H1 (cell line): ENCODE data around the gene FGD5. TPM values are rescaled to one million over a fixed set of nuclear protein-coding genes. Genes with fewer than 3 reads are reported as not detected.

Experiments
- CTCF ChIA-PET: fragments of 300-600 bp; sonication (Branson Sonifier 250); formaldehyde crosslinking; loops from one replicate; lab custom pipeline; 2021; ENCODE audit not compliant: partially characterized antibody; lab: Charles Lee
- POLR2A ChIA-PET: fragments of 300-600 bp; sonication (Branson Sonifier 250); formaldehyde crosslinking; loops from one replicate; lab custom pipeline; 2021; ENCODE audit warnings: inconsistent platforms; ENCODE audit not compliant: partially characterized antibody; lab: Charles Lee
- DNase-seq, 2 experiments: peaks; one replicate each; pipeline versions ENCODE4 v3.0.0 to v3.0.0-alpha.2; 2010 to 2022; ENCODE audit warnings: low spot score in 2 of 2, low read depth in 1 of 2, mixed read lengths in 1 of 2
- FAIRE-seq: peaks from 2 replicates; lab custom pipeline; 2011; peaks lifted over from hg19 to GRCh38; lab: Jason Lieb, UNC
- H2AFZ ChIP-seq: 2 replicates; pipeline ENCODE4 v1.8.1; 2012; ENCODE audit warnings: low read length, inconsistent platforms
- H2AK5ac ChIP-seq: 2 replicates; pipeline ENCODE4 v1.6.1; 2013; ENCODE audit warnings: low read depth, low read length
- H2BK120ac ChIP-seq: replicated peaks from 2 replicates; pipeline ENCODE3; 2013; ENCODE audit warnings: low read depth, low read length, inconsistent platforms
- H2BK12ac ChIP-seq: 2 replicates; pipeline ENCODE4 v1.6.1; 2013; ENCODE audit warnings: low read depth, low read length
- H2BK15ac ChIP-seq: 2 replicates; pipeline ENCODE4 v1.6.1; 2013; ENCODE audit warnings: low read length
- H2BK20ac ChIP-seq: 2 replicates; pipeline ENCODE4 v1.6.1; 2013; ENCODE audit warnings: low read length
- H2BK5ac ChIP-seq: 2 replicates; pipeline ENCODE4 v1.6.1; 2013; ENCODE audit warnings: low read depth, low read length
- H3K14ac ChIP-seq: 2 replicates; pipeline ENCODE4 v1.6.1; 2013; ENCODE audit warnings: inconsistent platforms; ENCODE audit not compliant: insufficient read length
- H3K18ac ChIP-seq: 2 replicates; pipeline ENCODE4 v1.6.1; 2013; ENCODE audit warnings: low read length; ENCODE audit errors: extremely low read depth
- H3K23ac ChIP-seq: 2 replicates; pipeline ENCODE4 v1.6.1; 2013; ENCODE audit warnings: inconsistent platforms; ENCODE audit not compliant: insufficient read length
- H3K23me2 ChIP-seq: 2 replicates; pipeline ENCODE4 v1.6.1; 2013; ENCODE audit warnings: low read depth, low read length
- H3K27ac ChIP-seq: 2 replicates; pipeline ENCODE4 v1.6.1; 2011; ENCODE audit warnings: low read depth, low read length, inconsistent platforms
- H3K27me3 ChIP-seq, 4 experiments: replicated peaks in 1 of 4; 1 replicate in 1 of 4; 2 replicates in 3 of 4; pipeline versions ENCODE4 v1.6.1 to v1.8.1; 2011 to 2013; ENCODE audit warnings: low read length in 3 of 4, mild to moderate bottlenecking in 3 of 4, inconsistent platforms in 2 of 4, mixed read lengths in 2 of 4, moderate library complexity in 1 of 4; ENCODE audit not compliant: control insufficient read depth in 3 of 4, insufficient read depth in 3 of 4; ENCODE audit errors: extremely low read depth in 1 of 4
- H3K36me3 ChIP-seq, 4 experiments: 2 replicates each; pipeline versions ENCODE4 v1.6.1 to v1.8.1; 2011 to 2013; ENCODE audit warnings: mild to moderate bottlenecking in 4 of 4, low read length in 3 of 4, moderate library complexity in 2 of 4, control low read depth in 1 of 4, inconsistent platforms in 1 of 4; ENCODE audit not compliant: insufficient read depth in 4 of 4, control insufficient read depth in 2 of 4
- H3K4ac ChIP-seq: replicated peaks from 2 replicates; pipeline ENCODE3; 2013; ENCODE audit warnings: low read length, low read depth, mixed read lengths, inconsistent platforms; ENCODE audit not compliant: insufficient read length
- H3K4me1 ChIP-seq, 4 experiments: replicated peaks in 1 of 4; 1 replicate in 1 of 4; 2 replicates in 3 of 4; pipeline versions ENCODE4 v1.6.1 to v1.8.1; 2011 to 2013; ENCODE audit warnings: low read length in 3 of 4, inconsistent platforms in 2 of 4, mixed read lengths in 1 of 4; ENCODE audit not compliant: insufficient read depth in 4 of 4, control insufficient read depth in 3 of 4
- H3K4me2 ChIP-seq, 2 experiments: 2 replicates each; pipeline versions ENCODE4 v1.6.1 to v1.8.1; 2011 to 2013; ENCODE audit warnings: low read depth in 2 of 2, low read length in 2 of 2, control low read depth in 1 of 2, inconsistent platforms in 1 of 2, mild to moderate bottlenecking in 1 of 2; ENCODE audit not compliant: insufficient read depth in 1 of 2
- H3K4me3 ChIP-seq, 4 experiments: fragments of 200-600, 300-600 bp in 1 of 4; sonication (generic), shearing (Covaris generic), sonication (Bioruptor Twin) in 1 of 4; 2 replicates each; pipeline versions ENCODE4 v1.5.1 to v1.8.1; 2011 to 2016; ENCODE audit warnings: low read length in 4 of 4, low read depth in 3 of 4, control low read depth in 2 of 4, inconsistent platforms in 2 of 4, mild to moderate bottlenecking in 2 of 4, mixed read lengths in 1 of 4, moderate library complexity in 1 of 4; ENCODE audit not compliant: insufficient read depth in 2 of 4; ENCODE audit errors: extremely low read depth in 1 of 4
- H3K56ac ChIP-seq: replicated peaks from 2 replicates; pipeline ENCODE3; 2013; ENCODE audit warnings: low read depth, mild to moderate bottlenecking, mixed read lengths, low read length, inconsistent platforms; ENCODE audit not compliant: insufficient read length
- H3K79me1 ChIP-seq: 2 replicates; pipeline ENCODE4 v1.6.1; 2013; ENCODE audit warnings: low read depth, low read length, control low read depth
- H3K79me2 ChIP-seq, 2 experiments: 2 replicates each; pipeline versions ENCODE4 v1.6.1 to v1.8.1; 2012 to 2013; ENCODE audit warnings: low read length in 2 of 2, mild to moderate bottlenecking in 2 of 2, inconsistent platforms in 1 of 2; ENCODE audit not compliant: insufficient read depth in 2 of 2, control insufficient read depth in 1 of 2
- H3K9ac ChIP-seq, 4 experiments: replicated peaks in 1 of 4; 1 replicate in 1 of 4; 2 replicates in 3 of 4; pipeline versions ENCODE4 v1.6.1 to v1.8.1; 2011 to 2013; ENCODE audit warnings: low read depth in 3 of 4, low read length in 3 of 4, control low read depth in 2 of 4, mild to moderate bottlenecking in 2 of 4, moderate library complexity in 2 of 4, inconsistent platforms in 1 of 4; ENCODE audit errors: extremely low read depth in 1 of 4
- H3K9me3 ChIP-seq, 2 experiments: 2 replicates each; pipeline versions ENCODE4 v1.6.1 to v1.8.1; 2012 to 2013; ENCODE audit warnings: mild to moderate bottlenecking in 2 of 2, moderate library complexity in 2 of 2, control low read depth in 1 of 2, inconsistent platforms in 1 of 2, low read depth in 1 of 2, low read length in 1 of 2, mixed read lengths in 1 of 2; ENCODE audit not compliant: insufficient read depth in 2 of 2
- H4K20me1 ChIP-seq, 2 experiments: replicated peaks in 1 of 2; 2 replicates each; pipeline versions ENCODE3 to v1.8.1; 2011 to 2013; ENCODE audit warnings: inconsistent platforms in 2 of 2, low read length in 2 of 2, mild to moderate bottlenecking in 1 of 2; ENCODE audit not compliant: insufficient read depth in 2 of 2, control insufficient read depth in 1 of 2
- H4K5ac ChIP-seq: 2 replicates; pipeline ENCODE4 v1.6.1; 2013; ENCODE audit warnings: low read length, low read depth, mixed read lengths, inconsistent platforms; ENCODE audit not compliant: insufficient read length
- H4K8ac ChIP-seq: 2 replicates; pipeline ENCODE4 v1.8.0; 2013; ENCODE audit warnings: mild to moderate bottlenecking, moderate library complexity, low read length, inconsistent platforms; ENCODE audit not compliant: insufficient read depth; ENCODE audit errors: extremely low read depth
- H4K91ac ChIP-seq: replicated peaks from 2 replicates; pipeline ENCODE3; 2013; ENCODE audit warnings: low read length, mixed read lengths, inconsistent platforms; ENCODE audit not compliant: insufficient read length
- BACH1 ChIP-seq: IDR thresholded peaks from 2 replicates; pipeline ENCODE4 v1.6.1; 2012; ENCODE audit warnings: low read length, improper control_type of control experiment
- CBX8 ChIP-seq: fragments of 300-800, 300-1000 bp; sonication (generic); IDR thresholded peaks from 2 replicates; pipeline ENCODE4 v1.7.1; 2016; ENCODE audit warnings: low read depth, low read length, borderline replicate concordance
- EGR1 ChIP-seq: IDR thresholded peaks from 2 replicates; pipeline ENCODE4 v1.6.1; 2011; ENCODE audit warnings: low read depth, low read length, borderline replicate concordance
- EP300 ChIP-seq, 2 experiments: IDR thresholded peaks; 1 replicate in 1 of 2; 2 replicates in 1 of 2; pipeline ENCODE4 v1.6.1; 2011 to 2012; ENCODE audit warnings: low read depth in 2 of 2, low read length in 2 of 2, mild to moderate bottlenecking in 2 of 2, borderline replicate concordance in 1 of 2, inconsistent platforms in 1 of 2, moderate library complexity in 1 of 2
- EZH2 ChIP-seq: fragments of 200-600 bp; sonication (generic); IDR thresholded peaks from 2 replicates; pipeline ENCODE4 v1.7.1; 2012; ENCODE audit warnings: low read depth, mild to moderate bottlenecking, moderate library complexity, low read length, inconsistent platforms; ENCODE audit not compliant: severe bottlenecking
- HDAC2 ChIP-seq, 2 experiments: fragments of 300-600 bp in 1 of 2; sonication (generic) in 1 of 2; IDR thresholded peaks; 2 replicates each; pipeline ENCODE4 v1.6.1; 2011 to 2012; ENCODE audit warnings: low read depth in 2 of 2, low read length in 2 of 2, mild to moderate bottlenecking in 2 of 2, moderate library complexity in 2 of 2, borderline replicate concordance in 1 of 2, inconsistent platforms in 1 of 2
- POLR2AphosphoS5 ChIP-seq: IDR thresholded peaks from 2 replicates; pipeline ENCODE4 v1.6.1; 2011; ENCODE audit warnings: low read depth, low read length
- WGBS, 2 experiments: shearing (Covaris generic) in 1 of 2; methylation state at CpG; one replicate each; pipeline versions ENCODE4 v1.1.6 to v1.1.7; 2013 to 2015; ENCODE audit warnings: low lambda C conversion rate in 2 of 2, mixed read lengths in 2 of 2, inconsistent platforms in 1 of 2, low coverage in 1 of 2, missing lambda C conversion rate in 1 of 2; ENCODE audit not compliant: insufficient replicate concordance in 2 of 2, insufficient coverage in 1 of 2, insufficient read length in 1 of 2; ENCODE audit errors: extremely low coverage in 1 of 2, missing lambda C conversion rate in 1 of 2; 5-methylcytosine and 5-hydroxymethylcytosine counted together
- polyA plus RNA-seq, 7 experiments: library from polyadenylated mRNA; depleted of rRNA in 3 of 7; stranded (reverse) in 5 of 7; unstranded in 2 of 7; fragments of >200 nt in 5 of 7; fragments of 200-250 nt in 2 of 7; gene quantifications; 1 replicate in 5 of 7; 2 replicates in 1 of 7; 4 replicates in 1 of 7; pipeline versions ENCODE4 v1.2.1 to v1.2.3, GENCODE V29; 2011 to 2013; ENCODE audit warnings: missing spikeins in 2 of 7, mixed read lengths in 2 of 7
- total RNA-seq: library from RNA; stranded (reverse); fragmentation: NEBNext Ultra II Directional; extraction: Animal tissue kit (Norgen Biotek cat#: 25700); gene quantifications from 2 replicates; pipeline ENCODE4 v1.2.1, GENCODE V29; 2021

FGD5 gene
- total and polyA plus RNA-seq, 2 of the 8 experiments (the other 6 are each of a cell fraction or from before 2014, with no cell fraction given), result 4.7 to 14.3 TPM

DNA sequence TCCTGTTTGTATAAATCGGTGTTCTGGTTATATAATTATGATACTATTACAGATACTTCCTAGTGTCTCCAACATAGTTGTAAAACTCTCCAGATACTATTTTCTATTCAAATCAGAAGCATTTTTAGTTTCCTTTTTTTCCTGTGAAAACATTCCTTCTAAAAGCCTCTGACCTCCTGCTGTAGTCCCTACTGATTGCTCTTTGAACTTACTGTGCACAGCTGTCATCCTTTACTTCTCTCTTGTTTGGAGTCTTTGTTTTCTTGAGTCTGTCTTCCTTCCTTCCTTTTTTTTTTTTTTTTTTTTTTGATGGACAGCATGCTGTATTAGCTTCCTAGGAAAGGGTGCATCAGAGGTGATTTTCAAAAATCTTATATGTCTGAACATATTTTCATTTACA lies 157.6 kb downstream of the FGD5 start:
- 95% methylated on average over 1 of the region's 1 CpG; no CpG with 5 or more reads in 1 of the 2 experiments for WGBS, 2 experiments
- H3K79me2 ChIP-seq, result peaks cover 0 to 73% of the 10 kb centered on the region in 2 experiments; a peak in 3 of 4 replicates
- no peak for DNase-seq

More for the DNA sequence above, 157.6 kb downstream of the FGD5 start:
- H3K18ac ChIP-seq, result no peak overlapping the region
- 0 out of 2 replicates have a peak, but pooled peaks cover 3% of the 10 kb centered on the region for H3K79me1 ChIP-seq
- POLR2A ChIA-PET, result no interaction called here
- H4K8ac ChIP-seq, result no peak overlapping the region
- no peak overlapping the region for H2BK15ac ChIP-seq
- no peak overlapping the region for H2AK5ac ChIP-seq
- H3K27ac ChIP-seq, result no peak overlapping the region
- H3K4me2 ChIP-seq, result no peak overlapping the region
- H4K5ac ChIP-seq, result no peak overlapping the region
- H3K9ac ChIP-seq, result no peak overlapping the region
- TF ChIP-seq EP300 (IDR thresholded peaks at IDR 0.05; ENCODE audit: borderline replicate concordance in 1 of 2, low read depth in 2 of 2, low read length in 2 of 2) (no peak), HDAC2 (IDR thresholded peaks at IDR 0.05; ENCODE audit: borderline replicate concordance in 1 of 2, low read depth in 2 of 2, low read length in 2 of 2) (no peak), CBX8 (no peak), EGR1 (no peak), EZH2 (no peak), BACH1 (no peak), POLR2AphosphoS5 (no peak)
- TF ChIP-seq, all 59 proteins: peak for 0
- no peak overlapping the region for H3K4ac ChIP-seq
- CTCF ChIA-PET, result no interaction called here
- no peak overlapping the region for H4K91ac ChIP-seq
- no peaks in the 10 kb centered on the region for H3K4me1 ChIP-seq
- H3K9me3 ChIP-seq, result no peaks in the 10 kb centered on the region
- peaks cover 0 to 11% (median 3%) of the 10 kb centered on the region in 4 experiments; a peak in 3 of 8 replicates for H3K36me3 ChIP-seq
- H3K27me3 ChIP-seq, result no peaks in the 10 kb centered on the region
- H2BK120ac ChIP-seq, result no peak overlapping the region
- no peak overlapping the region for H2BK20ac ChIP-seq
- H2BK5ac ChIP-seq, result no peak overlapping the region
- no peak overlapping the region for H2AFZ ChIP-seq
- H3K4me3 ChIP-seq, result no peak overlapping the region
- H4K20me1 ChIP-seq, result peaks cover 4% of the 10 kb centered on the region in 2 experiments
- no peak overlapping the region for H3K56ac ChIP-seq
- H2BK12ac ChIP-seq, result no peak overlapping the region
- H3K23me2 ChIP-seq, result no peaks in the 10 kb centered on the region
- FAIRE-seq, result no peak
- H3K23ac ChIP-seq, result no peak overlapping the region
- no peak overlapping the region for H3K14ac ChIP-seq
